ENCODE results near the gene DCDC2B.

Gene DCDC2B

GRCh38 chr1:32240140-32240951 lies 31.5 kb downstream of the DCDC2B start:
- DNase-seq (ENCODE audit: insufficient read length, low spot score): no peak
- TF ChIP-seq, protein P1, sequence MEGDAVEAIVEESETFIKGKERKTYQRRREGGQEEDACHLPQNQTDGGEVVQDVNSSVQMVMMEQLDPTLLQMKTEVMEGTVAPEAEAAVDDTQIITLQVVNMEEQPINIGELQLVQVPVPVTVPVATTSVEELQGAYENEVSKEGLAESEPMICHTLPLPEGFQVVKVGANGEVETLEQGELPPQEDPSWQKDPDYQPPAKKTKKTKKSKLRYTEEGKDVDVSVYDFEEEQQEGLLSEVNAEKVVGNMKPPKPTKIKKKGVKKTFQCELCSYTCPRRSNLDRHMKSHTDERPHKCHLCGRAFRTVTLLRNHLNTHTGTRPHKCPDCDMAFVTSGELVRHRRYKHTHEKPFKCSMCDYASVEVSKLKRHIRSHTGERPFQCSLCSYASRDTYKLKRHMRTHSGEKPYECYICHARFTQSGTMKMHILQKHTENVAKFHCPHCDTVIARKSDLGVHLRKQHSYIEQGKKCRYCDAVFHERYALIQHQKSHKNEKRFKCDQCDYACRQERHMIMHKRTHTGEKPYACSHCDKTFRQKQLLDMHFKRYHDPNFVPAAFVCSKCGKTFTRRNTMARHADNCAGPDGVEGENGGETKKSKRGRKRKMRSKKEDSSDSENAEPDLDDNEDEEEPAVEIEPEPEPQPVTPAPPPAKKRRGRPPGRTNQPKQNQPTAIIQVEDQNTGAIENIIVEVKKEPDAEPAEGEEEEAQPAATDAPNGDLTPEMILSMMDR (IDR thresholded peaks at IDR 0.05; ENCODE audit: insufficient read depth, missing control alignments): peak; percentile 28
- no peak for FAIRE-seq

- FAIRE-seq (no peak), DNase-seq (ENCODE audit: insufficient read length, low spot score) (no peak)
- TF ChIP-seq, protein P1 (IDR thresholded peaks at IDR 0.05; ENCODE audit: insufficient read depth, missing control alignments): no peak
Measured at GRCh38 chr1:32241001-32241763, 32.3 kb downstream of the DCDC2B start.

GRCh38 chr1:32242341-32242851 lies 33.5 kb downstream of the DCDC2B start:
- FAIRE-seq (no peak), DNase-seq (ENCODE audit: insufficient read length, low spot score) (no peak)
- TF ChIP-seq, protein P1 (IDR thresholded peaks at IDR 0.05; ENCODE audit: insufficient read depth, missing control alignments): no peak

- FAIRE-seq (no peak), DNase-seq (ENCODE audit: insufficient read length, low spot score) (no peak)
- TF ChIP-seq, protein P1 (IDR thresholded peaks at IDR 0.05; ENCODE audit: insufficient read depth, missing control alignments): no peak
Measured at GRCh38 chr1:32246888-32247273, 38.0 kb downstream of the DCDC2B start, which contains the start of gene FAM167B. FAM167B (plus strand) TSS chr1:32247222; CDS start chr1:32247422, 200 bp downstream.

GRCh38 chr1:32247452-32247851 lies 38.6 kb downstream of the DCDC2B start:
- FAIRE-seq: no peak
- DNase-seq (ENCODE audit: insufficient read length, low spot score): no peak
- TF ChIP-seq, protein P1 (IDR thresholded peaks at IDR 0.05; ENCODE audit: insufficient read depth, missing control alignments): no peak

DNA sequence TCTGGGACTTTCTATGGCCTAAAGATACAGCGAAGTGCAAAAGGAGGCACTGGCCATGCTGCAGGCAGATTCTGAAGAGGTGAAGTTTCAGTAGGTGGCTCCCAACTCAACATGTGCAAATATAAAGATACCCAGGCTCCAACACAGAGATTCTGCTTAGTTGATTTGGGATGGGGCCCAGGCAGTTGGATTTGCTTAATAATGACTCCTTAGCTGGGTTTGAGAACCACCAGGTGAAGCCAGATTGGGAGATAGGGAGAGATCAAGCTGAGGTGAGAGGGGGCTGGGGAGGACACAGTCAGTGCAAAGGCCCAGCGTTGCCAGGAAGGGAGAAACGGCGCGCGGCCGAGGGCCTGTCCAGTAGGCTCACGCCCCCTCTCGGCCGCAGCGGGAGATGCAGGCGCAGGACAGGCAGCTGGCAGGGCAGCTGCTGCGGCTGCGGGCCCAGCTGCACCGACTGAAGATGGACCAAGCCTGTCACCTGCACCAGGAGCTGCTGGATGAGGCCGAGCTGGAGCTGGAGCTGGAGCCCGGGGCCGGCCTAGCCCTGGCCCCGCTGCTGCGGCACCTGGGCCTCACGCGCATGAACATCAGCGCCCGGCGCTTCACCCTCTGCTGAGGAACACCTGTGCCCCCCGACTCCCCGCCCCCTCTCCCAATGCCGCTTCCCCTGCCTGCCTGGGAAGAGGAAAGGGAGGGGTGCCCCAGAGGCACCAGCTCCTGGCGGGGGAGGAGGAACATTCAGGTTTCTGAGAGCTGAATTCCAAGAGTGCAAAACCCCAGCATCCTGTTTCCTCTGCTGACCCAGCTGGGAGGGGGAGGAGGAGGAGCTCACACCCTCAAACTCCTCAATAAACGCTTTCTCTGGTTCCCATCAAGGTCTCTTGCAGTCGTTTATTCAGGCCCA lies 39.3 kb downstream of the DCDC2B start:
- FAIRE-seq (no peak), DNase-seq (ENCODE audit: insufficient read length, low spot score) (peak; percentile 71)
- TF ChIP-seq, protein P1 (IDR thresholded peaks at IDR 0.05; ENCODE audit: insufficient read depth, missing control alignments): peak; percentile 64

All from D721Med (cell line).